GM12891 (cell line): ENCODE data around the gene FES.

Experiments
- POLR2A ChIP-seq: IDR thresholded peaks from 2 replicates; pipeline ENCODE4 v1.6.1; 2011; ENCODE audit warnings: low read depth, low read length, control low read depth
- POLR2AphosphoS5 ChIP-seq: IDR thresholded peaks from 2 replicates; pipeline ENCODE4 v1.6.1; 2011; ENCODE audit warnings: low read depth, low read length, control low read depth
- POU2F2 ChIP-seq: IDR thresholded peaks from 2 replicates; pipeline ENCODE4 v1.6.1; 2011; ENCODE audit warnings: low read depth, mild to moderate bottlenecking, control low read depth, low read length, moderate library complexity
- TAF1 ChIP-seq: IDR thresholded peaks from 2 replicates; pipeline ENCODE4 v1.6.1; 2011; ENCODE audit warnings: low read depth, low read length, control low read depth

DNA sequence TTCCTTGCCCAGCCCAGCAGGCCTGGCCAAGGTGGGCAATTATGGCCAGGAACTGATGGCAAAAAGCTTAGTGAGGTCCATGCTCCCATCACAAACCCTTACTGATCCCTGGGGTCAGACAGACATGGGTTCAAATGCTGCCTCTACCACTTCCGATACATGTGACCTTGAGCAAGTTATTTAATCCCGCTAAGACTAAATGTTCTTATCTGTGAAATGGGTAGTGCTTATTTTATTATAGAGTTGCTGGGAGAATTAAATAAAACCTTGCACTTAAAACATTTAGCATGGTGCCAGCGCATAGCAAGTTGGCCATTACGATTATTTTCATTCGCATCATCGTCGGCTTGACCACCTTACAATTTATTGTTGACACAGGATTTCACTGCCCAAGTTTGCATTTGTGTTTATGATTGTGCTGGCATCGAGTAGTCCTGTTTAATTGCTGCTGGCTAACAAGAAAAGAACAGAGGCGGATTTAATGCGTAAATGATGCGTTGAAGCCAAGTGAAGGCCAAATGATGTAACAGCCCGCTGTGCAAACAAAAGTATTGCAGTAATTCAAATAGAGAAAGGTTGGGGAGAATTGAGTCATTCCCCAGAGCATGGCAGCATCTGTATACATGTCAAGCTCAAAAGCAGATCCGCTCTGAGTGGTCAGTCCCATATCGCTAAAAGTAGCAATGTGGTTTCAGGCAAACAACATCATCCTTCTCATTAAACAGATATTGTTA, 23.2 kb upstream of the FES start:
- no peak for TF ChIP-seq POLR2A
- no peak for TF ChIP-seq POLR2AphosphoS5
- no peak for TF ChIP-seq TAF1
- TF ChIP-seq POU2F2, result no peak
